ENCODE results near the gene SLK. TPM values are rescaled to one million over a fixed set of nuclear protein-coding genes. Genes with fewer than 3 reads are reported as not detected.

Gene SLK
- total RNA-seq, 1 experiment from 2014 or later: 40.8 TPM

GRCh38 chr10:104076743-104077160 lies 109.8 kb downstream of the SLK start:
- Histone ChIP-seq H3K27ac (ENCODE audit: low read length) (no peak overlapping the region), H3K4me1 (ENCODE audit: control insufficient read depth, insufficient read depth, low read length) (no peaks in the 10 kb centered on the region; the same call in 1 of the 2 replicates), H3K27me3 (ENCODE audit: control insufficient read depth, insufficient read depth, low read length) (peaks cover 12% of the 10 kb centered on the region), H3K36me3 (ENCODE audit: control insufficient read depth, insufficient read depth, low read length) (no peaks in the 10 kb centered on the region), H3K4me3 (ENCODE audit: low read depth in 2 of 2, low read length in 2 of 2) (no peak overlapping the region), H3K9me3 (ENCODE audit: control insufficient read depth, insufficient read depth, low read depth, low read length) (no peaks in the 10 kb centered on the region)
- in situ Hi-C loops (cut with HindIII; ENCODE audit: low pct_unique_long_range_greater_than_20kb, low sequenced_read_pairs): no loop called here
- no peak for TF ChIP-seq POLR2AphosphoS5 (IDR thresholded peaks at IDR 0.05; ENCODE audit: low read depth, low read length)
- intact Hi-C loops (cut with micrococcal nuclease; ENCODE audit: unreplicated experiment): no loop called here
- DNase-seq (ENCODE audit: low read depth, low spot score) (no peak), ATAC-seq (peak; percentile 46; the same call in 1 of the 2 replicates)
- BruUV-seq (replicated peaks): no TSS peak
- POLR2A ChIA-PET: no interaction called here
- CTCF ChIA-PET: no interaction called here

- Histone ChIP-seq H3K27me3 (ENCODE audit: control insufficient read depth, insufficient read depth, low read length) (peaks cover 11% of the 10 kb centered on the region), H3K4me1 (ENCODE audit: control insufficient read depth, insufficient read depth, low read length) (no peaks in the 10 kb centered on the region; the same call in 1 of the 2 replicates), H3K27ac (ENCODE audit: low read length) (no peak overlapping the region), H3K36me3 (ENCODE audit: control insufficient read depth, insufficient read depth, low read length) (no peaks in the 10 kb centered on the region), H3K4me3 (ENCODE audit: low read depth in 2 of 2, low read length in 2 of 2) (no peak overlapping the region), H3K9me3 (ENCODE audit: control insufficient read depth, insufficient read depth, low read depth, low read length) (no peaks in the 10 kb centered on the region)
- ChIA-PET POLR2A (no interaction called here), CTCF (no interaction called here)
- DNase-seq (ENCODE audit: low read depth, low spot score): no peak
- no peak for ATAC-seq
- BruUV-seq (replicated peaks): no TSS peak
- intact Hi-C loops (cut with micrococcal nuclease; ENCODE audit: unreplicated experiment): no loop called here
- in situ Hi-C loops (cut with HindIII; ENCODE audit: low pct_unique_long_range_greater_than_20kb, low sequenced_read_pairs): no loop called here
- no peak for TF ChIP-seq CTCF (IDR thresholded peaks at IDR 0.05)
- no peak for TF ChIP-seq SIN3A (IDR thresholded peaks at IDR 0.05; ENCODE audit: borderline replicate concordance, insufficient read depth, low read depth, low read length)
- no peak for TF ChIP-seq REST (IDR thresholded peaks at IDR 0.05; ENCODE audit: insufficient read depth in 1 of 2, low read depth in 2 of 2, low read length in 1 of 2)
- TF ChIP-seq TCF7L2 (IDR thresholded peaks at IDR 0.05; ENCODE audit: low read depth, low read length): no peak
- TF ChIP-seq POLR2AphosphoS5 (IDR thresholded peaks at IDR 0.05; ENCODE audit: low read depth, low read length): no peak
Measured at GRCh38 chr10:104077247-104077646, 110.3 kb downstream of the SLK start.

- intact Hi-C loops (cut with micrococcal nuclease; ENCODE audit: unreplicated experiment): no loop called here
- H3K27ac ChIP-seq (ENCODE audit: low read length): no peak overlapping the region
- H3K36me3 ChIP-seq (ENCODE audit: control insufficient read depth, insufficient read depth, low read length): no peaks in the 10 kb centered on the region
- H3K9me3 ChIP-seq (ENCODE audit: control insufficient read depth, insufficient read depth, low read depth, low read length): no peaks in the 10 kb centered on the region
- in situ Hi-C loops (cut with HindIII; ENCODE audit: low pct_unique_long_range_greater_than_20kb, low sequenced_read_pairs): no loop called here
- H3K27me3 ChIP-seq (ENCODE audit: control insufficient read depth, insufficient read depth, low read length): peaks cover 8% of the 10 kb centered on the region
- TF ChIP-seq REST (IDR thresholded peaks at IDR 0.05; ENCODE audit: insufficient read depth in 1 of 2, low read depth in 2 of 2, low read length in 1 of 2): no peak
- no peak for TF ChIP-seq SIN3A (IDR thresholded peaks at IDR 0.05; ENCODE audit: borderline replicate concordance, insufficient read depth, low read depth, low read length)
- TF ChIP-seq POLR2AphosphoS5 (IDR thresholded peaks at IDR 0.05; ENCODE audit: low read depth, low read length): no peak
- TF ChIP-seq TCF7L2 (IDR thresholded peaks at IDR 0.05; ENCODE audit: low read depth, low read length): no peak
- TF ChIP-seq CTCF (IDR thresholded peaks at IDR 0.05): no peak
- ChIA-PET CTCF (no interaction called here), POLR2A (no interaction called here)
- BruUV-seq (replicated peaks): no TSS peak
- no peak for ATAC-seq
- DNase-seq (ENCODE audit: low read depth, low spot score): no peak
- no peaks in the 10 kb centered on the region; the same call in 1 of the 2 replicates for H3K4me1 ChIP-seq (ENCODE audit: control insufficient read depth, insufficient read depth, low read length)
- no peak overlapping the region for H3K4me3 ChIP-seq (ENCODE audit: low read depth in 2 of 2, low read length in 2 of 2)
Measured at GRCh38 chr10:104077663-104078151, 110.8 kb downstream of the SLK start.

Measured in Panc1 (cell line).